ENCODE measurements around the gene SGTA.

Gene SGTA

GRCh38 chr19:2770055-2771013 lies 12.7 kb downstream of the SGTA start:
- no peak for DNase-seq (ENCODE audit: extremely low read depth, low read depth)
- TF ChIP-seq, protein P1, sequence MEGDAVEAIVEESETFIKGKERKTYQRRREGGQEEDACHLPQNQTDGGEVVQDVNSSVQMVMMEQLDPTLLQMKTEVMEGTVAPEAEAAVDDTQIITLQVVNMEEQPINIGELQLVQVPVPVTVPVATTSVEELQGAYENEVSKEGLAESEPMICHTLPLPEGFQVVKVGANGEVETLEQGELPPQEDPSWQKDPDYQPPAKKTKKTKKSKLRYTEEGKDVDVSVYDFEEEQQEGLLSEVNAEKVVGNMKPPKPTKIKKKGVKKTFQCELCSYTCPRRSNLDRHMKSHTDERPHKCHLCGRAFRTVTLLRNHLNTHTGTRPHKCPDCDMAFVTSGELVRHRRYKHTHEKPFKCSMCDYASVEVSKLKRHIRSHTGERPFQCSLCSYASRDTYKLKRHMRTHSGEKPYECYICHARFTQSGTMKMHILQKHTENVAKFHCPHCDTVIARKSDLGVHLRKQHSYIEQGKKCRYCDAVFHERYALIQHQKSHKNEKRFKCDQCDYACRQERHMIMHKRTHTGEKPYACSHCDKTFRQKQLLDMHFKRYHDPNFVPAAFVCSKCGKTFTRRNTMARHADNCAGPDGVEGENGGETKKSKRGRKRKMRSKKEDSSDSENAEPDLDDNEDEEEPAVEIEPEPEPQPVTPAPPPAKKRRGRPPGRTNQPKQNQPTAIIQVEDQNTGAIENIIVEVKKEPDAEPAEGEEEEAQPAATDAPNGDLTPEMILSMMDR (IDR thresholded peaks at IDR 0.05; ENCODE audit: low read depth, low read length): no peak

GRCh38 chr19:2769218-2769617 lies 13.9 kb downstream of the SGTA start:
- DNase-seq (ENCODE audit: extremely low read depth, low read depth): no peak
- TF ChIP-seq, protein P1 (IDR thresholded peaks at IDR 0.05; ENCODE audit: low read depth, low read length): no peak

- no peak for DNase-seq (ENCODE audit: extremely low read depth, low read depth)
- TF ChIP-seq, protein P1 (IDR thresholded peaks at IDR 0.05; ENCODE audit: low read depth, low read length): no peak
Measured at GRCh38 chr19:2768365-2769132, 14.5 kb downstream of the SGTA start.

GRCh38 chr19:2767688-2768087 lies 15.4 kb downstream of the SGTA start:
- DNase-seq (ENCODE audit: extremely low read depth, low read depth): no peak
- TF ChIP-seq, protein P1 (IDR thresholded peaks at IDR 0.05; ENCODE audit: low read depth, low read length): no peak

- TF ChIP-seq, protein P1 (IDR thresholded peaks at IDR 0.05; ENCODE audit: low read depth, low read length): no peak
Measured at GRCh38 chr19:2766594-2767372, 16.3 kb downstream of the SGTA start.

GRCh38 chr19:2765376-2765775 lies 17.7 kb downstream of the SGTA start:
- DNase-seq (ENCODE audit: extremely low read depth, low read depth): no peak
- TF ChIP-seq, protein P1 (IDR thresholded peaks at IDR 0.05; ENCODE audit: low read depth, low read length): no peak

More at GRCh38 chr19:2766594-2767372, 16.3 kb downstream of the SGTA start:
- DNase-seq (ENCODE audit: extremely low read depth, low read depth): no peak

Measured in AG09319 (cell line).